ENCODE results near the gene GNAZ.

- TF ChIP-seq POLR2A (IDR thresholded peaks at IDR 0.05; ENCODE audit: low read depth, low read length) (no peak), POLR2AphosphoS5 (IDR thresholded peaks at IDR 0.05; ENCODE audit: low read depth, low read length) (no peak), TAF1 (IDR thresholded peaks at IDR 0.05; ENCODE audit: low read depth, low read length) (no peak), SPI1 (IDR thresholded peaks at IDR 0.05; ENCODE audit: low read depth, low read length) (no peak)
Measured at GRCh38 chr22:23153994-23154393, 83.7 kb downstream of the GNAZ start.

Measured in GM12891 (cell line).